Breast epithelium (tissue), 4 donors: ENCODE measurements around the gene EIF4ENIF1. TPM values are rescaled to one million over a fixed set of nuclear protein-coding genes. Genes with fewer than 3 reads are reported as not detected.
A peak's percentile ranks its signal among the peaks of the same experiment; 100 is the strongest.
"Not testable (repeated sequence)": the region's sequence is repeated elsewhere in the genome, so short reads cannot be mapped to it uniquely, and the experiment has no call there.

Experiments
- DNase-seq, 2 donors: peaks; one replicate each; pipeline ENCODE4 v3.0.0-alpha.2; 2019; ENCODE audit warnings: low spot score in 2 of 2
- H3K27ac ChIP-seq, 2 donors: fragments of 200-600 bp; sonication (generic) in 1 of 2; one replicate each; pipeline ENCODE4 v1.5.1; 2016 to 2019; ENCODE audit warnings: mild to moderate bottlenecking in 1 of 2
- H3K27me3 ChIP-seq, 2 donors: fragments of 200-600 bp; sonication (generic) in 1 of 2; one replicate each; pipeline versions ENCODE4 v1.5.1 to v1.6.0; 2017 to 2019; ENCODE audit warnings: control low read depth in 1 of 2, mild to moderate bottlenecking in 1 of 2
- H3K36me3 ChIP-seq: fragments of 200-600 bp; one replicate; pipeline ENCODE4 v1.5.1; 2019
- H3K4me1 ChIP-seq, 2 donors: fragments of 200-600 bp; sonication (generic); one replicate each; pipeline ENCODE4 v1.5.1; 2016 to 2019; ENCODE audit warnings: control low read depth in 1 of 2
- H3K4me3 ChIP-seq, 3 donors: fragments of 200-600 bp; sonication (generic); 1 replicate in 2 of 3; 2 replicates in 1 of 3; pipeline ENCODE4 v1.5.1; 2016 to 2019; ENCODE audit warnings: mild to moderate bottlenecking in 3 of 3, moderate library complexity in 2 of 3
- H3K9me3 ChIP-seq, 2 donors: fragments of 200-600 bp; sonication (generic) in 1 of 2; one replicate each; pipeline ENCODE4 v1.5.1; 2016 to 2019; ENCODE audit warnings: control low read depth in 1 of 2
- POLR2A ChIP-seq: fragments of 450-650 bp; IDR thresholded peaks from one replicate; pipeline ENCODE4 v1.6.1; 2016; ENCODE audit warnings: antibody characterized with exemption, mild to moderate bottlenecking, moderate library complexity
- POLR2AphosphoS5 ChIP-seq, 3 donors: sonication (generic); formaldehyde crosslinking; IDR thresholded peaks; one replicate each; pipeline ENCODE4 v1.6.1; 2017; ENCODE audit warnings: antibody characterized with exemption in 3 of 3
- intact Hi-C: fragments of 100-400 bp; cut with DNase I; formaldehyde crosslinking; loops from one replicate; pipeline ENCODE4 v1.15.1; 2023; ENCODE audit warnings: low total_unique reads
- total RNA-seq, 3 donors: library from RNA; depleted of rRNA; stranded (reverse); fragments of >200 nt; gene quantifications; one replicate each; pipeline ENCODE4 v1.1.0, GENCODE V29; 2016
- TF ChIP-seq, protein P1 (sequence below), 3 donors: fragments of 450-650 bp; IDR thresholded peaks; one replicate each; pipeline ENCODE4 v1.5.1; 2016 to 2017; ENCODE audit warnings: antibody characterized with exemption in 3 of 3, mild to moderate bottlenecking in 3 of 3, moderate library complexity in 3 of 3

The EIF4ENIF1 gene
- total RNA-seq, 3 donors from 2014 or later = 15.2 to 23.3 (median 20.0) TPM

DNA sequence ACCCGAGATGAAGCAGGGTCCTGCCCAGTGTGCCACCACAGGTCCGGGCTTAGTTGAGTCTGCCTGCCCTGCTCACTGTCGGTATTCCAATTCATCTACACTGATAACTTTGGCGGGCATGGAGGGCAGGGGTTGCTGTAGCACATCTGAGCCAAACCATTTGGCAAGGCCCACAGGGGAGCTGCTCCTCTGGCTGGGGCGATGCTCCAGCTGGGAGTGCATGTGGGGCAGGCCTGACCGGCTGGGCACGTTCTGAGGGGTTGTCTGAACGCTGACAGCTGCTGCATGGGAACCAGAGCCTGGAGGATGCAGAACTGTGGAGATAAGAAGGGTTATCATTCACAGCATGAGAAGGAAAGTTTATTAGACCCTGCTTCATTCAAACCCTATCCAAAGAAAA, 49.8 kb downstream of the EIF4ENIF1 start:
- Histone ChIP-seq H3K4me1 (no peaks in the 10 kb centered on the region), H3K36me3 (peaks cover 9% of the 10 kb centered on the region), H3K27me3 (no peaks in the 10 kb centered on the region), H3K27ac (no peak overlapping the region), H3K4me3 (no peak overlapping the region), H3K9me3 (no peaks in the 10 kb centered on the region)
- TF ChIP-seq, protein P1, sequence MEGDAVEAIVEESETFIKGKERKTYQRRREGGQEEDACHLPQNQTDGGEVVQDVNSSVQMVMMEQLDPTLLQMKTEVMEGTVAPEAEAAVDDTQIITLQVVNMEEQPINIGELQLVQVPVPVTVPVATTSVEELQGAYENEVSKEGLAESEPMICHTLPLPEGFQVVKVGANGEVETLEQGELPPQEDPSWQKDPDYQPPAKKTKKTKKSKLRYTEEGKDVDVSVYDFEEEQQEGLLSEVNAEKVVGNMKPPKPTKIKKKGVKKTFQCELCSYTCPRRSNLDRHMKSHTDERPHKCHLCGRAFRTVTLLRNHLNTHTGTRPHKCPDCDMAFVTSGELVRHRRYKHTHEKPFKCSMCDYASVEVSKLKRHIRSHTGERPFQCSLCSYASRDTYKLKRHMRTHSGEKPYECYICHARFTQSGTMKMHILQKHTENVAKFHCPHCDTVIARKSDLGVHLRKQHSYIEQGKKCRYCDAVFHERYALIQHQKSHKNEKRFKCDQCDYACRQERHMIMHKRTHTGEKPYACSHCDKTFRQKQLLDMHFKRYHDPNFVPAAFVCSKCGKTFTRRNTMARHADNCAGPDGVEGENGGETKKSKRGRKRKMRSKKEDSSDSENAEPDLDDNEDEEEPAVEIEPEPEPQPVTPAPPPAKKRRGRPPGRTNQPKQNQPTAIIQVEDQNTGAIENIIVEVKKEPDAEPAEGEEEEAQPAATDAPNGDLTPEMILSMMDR (IDR thresholded peaks at IDR 0.05) = no peak
- TF ChIP-seq POLR2AphosphoS5 (IDR thresholded peaks at IDR 0.05) (no peak), POLR2A (no peak)
- no peak for DNase-seq
- intact Hi-C loops = no loop called here

DNA sequence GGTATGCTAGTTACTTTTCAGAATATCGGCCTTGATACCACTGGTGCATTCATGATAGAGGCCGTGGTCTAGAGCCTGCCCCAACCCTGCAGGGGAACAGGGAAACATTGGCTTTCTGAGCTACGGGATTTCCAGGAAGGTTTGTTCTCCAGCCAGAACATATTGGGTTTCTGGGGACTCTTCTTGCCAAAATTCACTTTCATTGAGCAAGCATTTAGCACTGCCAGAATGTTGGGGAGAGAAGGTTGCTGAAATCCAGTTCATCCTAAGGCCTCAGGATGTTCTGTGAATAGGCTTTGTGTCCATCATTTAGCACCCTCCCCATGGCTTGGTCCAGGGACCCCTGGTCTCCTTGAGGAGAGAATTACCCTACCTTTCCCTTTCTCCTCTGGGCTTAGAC, 53.5 kb downstream of the EIF4ENIF1 start:
- Histone ChIP-seq H3K27me3 (no peaks in the 10 kb centered on the region), H3K36me3 (peaks cover 9% of the 10 kb centered on the region), H3K4me3 (no peak overlapping the region), H3K27ac (peak overlapping the region; percentile 8 to 41), H3K4me1 (no peaks in the 10 kb centered on the region), H3K9me3 (no peaks in the 10 kb centered on the region)
- no peak for DNase-seq
- TF ChIP-seq, protein P1 (IDR thresholded peaks at IDR 0.05) = no peak
- TF ChIP-seq POLR2AphosphoS5 (IDR thresholded peaks at IDR 0.05) = no peak
- TF ChIP-seq POLR2A = no peak
- intact Hi-C loops = no loop called here

DNA sequence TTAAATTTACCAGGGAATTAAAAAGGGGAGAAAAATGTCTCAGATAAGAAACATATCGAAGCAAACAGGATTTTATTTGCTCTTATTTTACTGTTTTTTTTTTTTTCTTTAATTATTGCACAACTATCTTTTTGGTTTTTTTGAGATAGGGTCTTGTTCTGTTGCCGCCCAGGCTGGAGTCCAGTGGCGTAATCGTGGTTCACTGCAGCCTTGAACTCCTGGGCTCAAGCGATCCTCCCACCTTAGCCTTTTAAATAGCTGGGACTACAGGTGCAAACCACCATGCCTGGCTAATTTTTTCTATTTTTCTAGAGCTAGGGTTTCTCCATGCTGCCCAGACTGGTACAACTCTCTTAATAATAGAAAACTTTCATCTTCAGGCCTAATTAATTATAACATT, 57.7 kb downstream of the EIF4ENIF1 start:
- Histone ChIP-seq H3K4me1 (no peaks in the 10 kb centered on the region), H3K9me3 (no peaks in the 10 kb centered on the region), H3K27ac (no peak overlapping the region), H3K36me3 (peaks cover 7% of the 10 kb centered on the region), H3K27me3 (no peaks in the 10 kb centered on the region), H3K4me3 (no peak overlapping the region)
- intact Hi-C loops = no loop called here
- TF ChIP-seq, protein P1 (IDR thresholded peaks at IDR 0.05) = no peak
- TF ChIP-seq POLR2AphosphoS5 (IDR thresholded peaks at IDR 0.05) (no peak), POLR2A (no peak)
- DNase-seq = no peak

DNA sequence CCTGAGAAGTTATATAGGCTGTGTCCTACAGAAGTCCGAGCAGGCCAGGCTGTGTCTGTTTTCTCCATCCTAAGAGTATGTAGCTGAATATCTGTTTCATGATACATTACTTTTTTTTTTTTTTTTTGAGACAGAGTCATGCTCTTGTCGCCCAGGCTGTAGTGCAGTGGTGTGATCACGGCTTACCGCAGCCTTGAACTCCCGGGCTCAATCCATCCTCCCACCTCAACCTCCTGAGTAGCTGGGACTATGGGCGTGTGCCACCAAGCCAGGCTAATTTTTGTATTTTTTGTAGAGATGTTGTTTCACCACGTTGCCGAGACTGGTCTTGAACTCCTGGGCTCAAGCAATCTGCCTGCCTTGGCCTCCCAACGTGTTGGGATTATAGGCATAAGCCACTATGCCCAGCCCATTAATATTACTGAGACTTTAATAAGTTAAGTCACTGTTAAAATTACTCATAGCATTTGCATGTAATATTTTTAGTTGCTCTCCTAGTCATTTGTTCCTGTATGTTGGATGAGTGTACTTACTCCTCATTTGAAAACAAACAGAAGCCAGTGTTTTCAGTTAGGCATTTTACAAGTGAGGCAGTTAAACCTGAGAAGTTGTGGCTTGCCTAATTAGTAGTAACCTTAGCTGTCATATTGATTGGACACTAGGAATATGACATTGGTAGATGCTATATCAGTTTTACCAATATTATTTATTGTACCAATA, 64.2 kb downstream of the EIF4ENIF1 start:
- intact Hi-C loops = no loop called here
- peaks cover 7% of the 10 kb centered on the region for H3K36me3 ChIP-seq
- TF ChIP-seq, protein P1 (IDR thresholded peaks at IDR 0.05) = no peak
- TF ChIP-seq POLR2AphosphoS5 (IDR thresholded peaks at IDR 0.05) (no peak), POLR2A (no peak)

DNA sequence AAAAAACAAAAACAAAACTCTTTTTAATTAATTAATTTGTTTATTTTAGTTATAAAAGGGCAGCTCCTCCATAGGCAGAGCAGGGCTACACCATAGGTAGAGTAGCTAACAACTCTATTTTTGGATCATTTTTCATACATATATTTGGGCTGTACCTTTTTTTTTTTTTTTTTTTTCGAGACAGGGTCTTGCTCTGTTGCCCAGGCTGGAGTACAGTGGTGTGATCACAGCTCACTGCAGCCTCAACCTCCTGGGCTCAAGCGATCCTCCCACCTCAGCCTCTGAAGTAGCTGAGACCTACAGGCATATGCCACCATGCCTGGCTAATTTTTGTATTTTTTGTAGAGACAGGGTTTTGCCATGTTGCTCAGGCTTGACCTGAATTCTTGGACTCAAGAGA, 87.3 kb downstream of the EIF4ENIF1 start:
- H3K4me1 ChIP-seq, H3K36me3 ChIP-seq, H3K27me3 ChIP-seq, H3K9me3 ChIP-seq, DNase-seq, intact Hi-C loops, H3K4me3 ChIP-seq, H3K27ac ChIP-seq: not testable (repeated sequence)

More for the DNA sequence above, 64.2 kb downstream of the EIF4ENIF1 start:
- Histone ChIP-seq H3K4me1 (no peaks in the 10 kb centered on the region), H3K9me3 (no peaks in the 10 kb centered on the region), H3K27me3 (no peaks in the 10 kb centered on the region), H3K27ac (no peak overlapping the region), H3K4me3 (no peak overlapping the region)
- DNase-seq = no peak
